ENCODE measurements around the gene HINT3. TPM values are rescaled to one million over a fixed set of nuclear protein-coding genes. Genes with fewer than 3 reads are reported as not detected.

Gene HINT3
- total RNA-seq, 1 experiment from 2014 or later, result 11.7 TPM

GRCh38 chr6:125968493-125968892, 11.9 kb downstream of the HINT3 start:
- H3K79me1 ChIP-seq (ENCODE audit: insufficient read depth, low read depth, low read length, poor library complexity, severe bottlenecking), result no peaks in the 10 kb centered on the region
- no peaks in the 10 kb centered on the region for H3K4me1 ChIP-seq (ENCODE audit: insufficient read depth, low read length)
- no peak overlapping the region for H2BK120ac ChIP-seq (ENCODE audit: low read depth, low read length, poor library complexity, severe bottlenecking)
- no peak overlapping the region for H3K9ac ChIP-seq (ENCODE audit: extremely low read depth, insufficient read length, low read length)
- no peak overlapping the region for H2BK20ac ChIP-seq (ENCODE audit: low read depth, low read length, poor library complexity, severe bottlenecking)
- no peak overlapping the region for H3K4me3 Mint-ChIP-seq
- H3K56ac ChIP-seq (ENCODE audit: insufficient read length, low read depth, low read length), result no peak overlapping the region
- H3K9me3 Mint-ChIP-seq, result no peaks in the 10 kb centered on the region
- no peaks in the 10 kb centered on the region for H3K9me3 ChIP-seq (ENCODE audit: control insufficient read depth, low read depth, low read length)
- no peak overlapping the region for H4K8ac ChIP-seq (replicated peaks; ENCODE audit: insufficient read length, low read depth, low read length)
- H3K27me3 Mint-ChIP-seq (ENCODE audit: low read depth), result no peaks in the 10 kb centered on the region
- H2BK15ac ChIP-seq (ENCODE audit: low read depth, low read length), result no peak overlapping the region
- H2BK12ac ChIP-seq (ENCODE audit: insufficient read length, low read depth, low read length), result no peak overlapping the region
- no peaks in the 10 kb centered on the region for H3K27me3 ChIP-seq (ENCODE audit: insufficient read depth, low read length)
- WGBS (ENCODE audit: extremely low coverage, insufficient read length, low lambda C conversion rate), result no CpG with 5 or more reads among the region's 2 CpGs
- H2AFZ ChIP-seq (ENCODE audit: low read length), result no peak overlapping the region
- H4K20me1 ChIP-seq (ENCODE audit: control insufficient read depth, insufficient read depth, insufficient read length), result no peaks in the 10 kb centered on the region
- no peak overlapping the region for H4K91ac ChIP-seq (ENCODE audit: insufficient read length, low read depth, low read length)
- H3K36me3 Mint-ChIP-seq (ENCODE audit: insufficient read depth in 1 of 3, low read depth in 3 of 3), result peaks cover 2 to 11% (median 4%) of the 10 kb centered on the region in 3 experiments; a peak in 3 of 7 replicates
- H3K4ac ChIP-seq (ENCODE audit: low read depth, low read length), result no peak overlapping the region
- no peak overlapping the region for H3K14ac ChIP-seq (ENCODE audit: insufficient read depth, low read length)
- no peak overlapping the region for H3K18ac ChIP-seq (ENCODE audit: insufficient read length, low read depth, low read length)
- H3K79me2 ChIP-seq (ENCODE audit: insufficient read depth, low read length), result no peaks in the 10 kb centered on the region
- no peak overlapping the region for H3T11ph ChIP-seq (ENCODE audit: low read length)
- H3K27ac Mint-ChIP-seq, result no peak overlapping the region
- H2BK5ac ChIP-seq (ENCODE audit: insufficient read length, low read length), result no peak overlapping the region
- H3K4me2 ChIP-seq (ENCODE audit: insufficient read depth, insufficient read length, low read length), result no peak overlapping the region
- TF ChIP-seq, protein P1, sequence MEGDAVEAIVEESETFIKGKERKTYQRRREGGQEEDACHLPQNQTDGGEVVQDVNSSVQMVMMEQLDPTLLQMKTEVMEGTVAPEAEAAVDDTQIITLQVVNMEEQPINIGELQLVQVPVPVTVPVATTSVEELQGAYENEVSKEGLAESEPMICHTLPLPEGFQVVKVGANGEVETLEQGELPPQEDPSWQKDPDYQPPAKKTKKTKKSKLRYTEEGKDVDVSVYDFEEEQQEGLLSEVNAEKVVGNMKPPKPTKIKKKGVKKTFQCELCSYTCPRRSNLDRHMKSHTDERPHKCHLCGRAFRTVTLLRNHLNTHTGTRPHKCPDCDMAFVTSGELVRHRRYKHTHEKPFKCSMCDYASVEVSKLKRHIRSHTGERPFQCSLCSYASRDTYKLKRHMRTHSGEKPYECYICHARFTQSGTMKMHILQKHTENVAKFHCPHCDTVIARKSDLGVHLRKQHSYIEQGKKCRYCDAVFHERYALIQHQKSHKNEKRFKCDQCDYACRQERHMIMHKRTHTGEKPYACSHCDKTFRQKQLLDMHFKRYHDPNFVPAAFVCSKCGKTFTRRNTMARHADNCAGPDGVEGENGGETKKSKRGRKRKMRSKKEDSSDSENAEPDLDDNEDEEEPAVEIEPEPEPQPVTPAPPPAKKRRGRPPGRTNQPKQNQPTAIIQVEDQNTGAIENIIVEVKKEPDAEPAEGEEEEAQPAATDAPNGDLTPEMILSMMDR (conservative IDR thresholded peaks at IDR 0.05), result no peak
- no peak for DNase-seq
- H4K5ac ChIP-seq (ENCODE audit: insufficient read length, low read depth, low read length), result no peak overlapping the region
- H3K23me2 ChIP-seq (ENCODE audit: insufficient read length, low read depth, low read length, poor library complexity, severe bottlenecking), result no peaks in the 10 kb centered on the region
- no peak overlapping the region for H2AK5ac ChIP-seq (ENCODE audit: insufficient read length, low read length)
- H3K27ac ChIP-seq (ENCODE audit: insufficient read length, low read depth, low read length), result no peak overlapping the region
- H3K23ac ChIP-seq (ENCODE audit: insufficient read length, low read depth, low read length), result no peak overlapping the region
- H3K4me1 Mint-ChIP-seq, result no peaks in the 10 kb centered on the region

Data from H9 (cell line).